Activated CD4-positive, CD25-positive, alpha-beta regulatory T cell treated with anti-CD3 and anti-CD28 coated beads, Interleukin-2, amount 50 U/mL, for 24 hours (primary cell): Measurements from ENCODE around the gene DUS1L.

Experiments
- ATAC-seq, 2 donors: fragments of 150-1000 bp; cut with Tn5 transposase; one replicate each; pipeline ENCODE4 v1.10.0; 2021; ENCODE audit warnings: mild to moderate bottlenecking in 1 of 2, moderate library complexity in 1 of 2

The DUS1L gene

DNA sequence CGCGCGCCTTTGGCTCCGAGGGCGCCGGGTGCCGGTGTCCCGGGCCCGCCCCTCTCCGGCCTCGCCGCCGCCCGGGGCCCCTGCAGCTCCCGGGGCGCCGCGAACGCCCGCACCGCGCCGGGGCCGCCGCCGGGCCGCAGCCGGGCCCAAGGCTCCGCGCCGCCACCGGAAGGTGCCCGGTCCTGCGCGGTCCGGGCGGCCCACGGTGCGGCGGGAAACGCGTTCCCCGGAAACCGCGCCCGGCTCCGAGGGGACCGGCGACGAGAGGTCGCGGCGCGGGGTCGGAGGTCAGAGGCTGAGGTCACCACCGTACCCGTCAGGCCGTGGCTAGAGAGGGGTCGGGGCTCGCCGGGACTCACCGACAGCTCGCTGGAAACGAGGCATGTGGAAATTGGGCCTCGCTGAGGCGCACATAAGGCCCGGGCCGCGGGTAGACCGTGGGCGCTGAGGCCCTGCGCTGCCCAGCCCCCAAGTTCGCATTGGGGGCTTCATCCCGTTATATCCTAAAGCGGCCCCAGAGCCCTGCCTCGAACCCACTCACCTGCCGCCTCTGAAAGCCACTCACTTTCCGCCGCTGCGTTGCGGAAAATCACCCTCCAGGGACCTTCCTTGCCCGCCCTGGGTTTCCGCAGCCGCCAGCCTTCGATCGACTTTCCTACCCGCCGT is at the start of gene DUS1L:
Gene DUS1L, minus strand, starts transcription at position 167 of the 666 bp plus-strand sequence. CDS start 745 bp downstream, outside the sequence.
- ATAC-seq: peak; percentile 85 to 88

DNA sequence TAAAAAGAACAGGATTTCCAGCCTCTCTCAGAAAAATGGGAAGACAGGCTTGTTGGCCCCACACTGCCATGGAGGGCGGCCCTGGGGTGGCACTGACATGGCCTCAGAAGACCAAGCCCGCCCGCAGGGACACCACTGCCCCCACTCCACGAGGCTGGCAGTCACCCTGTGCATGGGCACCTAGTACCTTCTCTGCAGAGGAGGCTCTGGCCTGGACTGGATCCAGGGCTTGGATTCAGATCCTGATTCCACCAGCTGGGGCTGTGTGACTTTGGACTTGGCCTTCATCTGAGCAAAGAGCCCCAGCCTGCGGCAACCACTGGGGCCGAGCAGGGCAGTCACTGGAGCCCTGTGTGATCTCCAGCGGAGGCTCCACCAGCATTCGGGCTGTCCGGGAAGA is 49.3 kb upstream of the DUS1L start:
- no peak for ATAC-seq

DNA sequence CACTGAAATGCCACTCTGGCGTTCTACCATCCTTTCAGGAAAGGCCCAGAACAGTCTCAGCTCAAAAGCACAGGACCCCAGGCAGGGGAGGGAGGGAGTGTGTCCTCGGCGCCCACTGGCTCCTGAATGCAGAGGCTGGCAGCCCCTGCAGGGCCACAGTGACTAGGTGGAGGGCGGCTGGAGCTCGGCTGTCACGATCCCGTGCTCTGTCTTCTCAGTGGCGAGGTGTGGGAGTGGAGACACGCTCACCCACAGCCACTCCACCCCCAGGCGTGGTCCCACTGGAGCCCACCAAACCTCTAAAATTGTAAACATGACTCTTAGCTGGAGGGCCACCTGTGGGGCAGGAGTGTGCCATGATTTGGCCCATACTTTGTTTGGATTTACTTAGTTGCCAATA is 48.8 kb upstream of the DUS1L start:
- ATAC-seq: no peak

DNA sequence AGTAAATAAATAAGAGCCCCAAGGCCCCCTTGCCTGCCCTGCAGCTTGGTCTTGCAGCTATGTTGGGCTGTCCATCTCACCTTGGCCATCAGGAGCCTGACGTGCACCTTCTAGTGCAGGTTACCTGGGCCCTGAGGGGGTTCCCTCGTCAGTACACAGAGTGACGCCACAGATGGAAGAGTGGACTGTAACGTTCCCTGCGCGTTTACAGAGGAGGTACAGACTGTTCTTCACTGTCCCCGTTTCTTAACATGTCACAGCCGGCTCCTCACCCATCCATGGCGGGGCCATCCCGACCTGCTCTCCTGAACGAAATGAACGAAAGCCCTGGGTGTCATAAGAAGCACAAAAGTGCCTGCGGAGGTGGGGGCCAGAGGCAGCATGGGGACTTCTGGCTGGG is 48.3 kb upstream of the DUS1L start:
- ATAC-seq: no peak

DNA sequence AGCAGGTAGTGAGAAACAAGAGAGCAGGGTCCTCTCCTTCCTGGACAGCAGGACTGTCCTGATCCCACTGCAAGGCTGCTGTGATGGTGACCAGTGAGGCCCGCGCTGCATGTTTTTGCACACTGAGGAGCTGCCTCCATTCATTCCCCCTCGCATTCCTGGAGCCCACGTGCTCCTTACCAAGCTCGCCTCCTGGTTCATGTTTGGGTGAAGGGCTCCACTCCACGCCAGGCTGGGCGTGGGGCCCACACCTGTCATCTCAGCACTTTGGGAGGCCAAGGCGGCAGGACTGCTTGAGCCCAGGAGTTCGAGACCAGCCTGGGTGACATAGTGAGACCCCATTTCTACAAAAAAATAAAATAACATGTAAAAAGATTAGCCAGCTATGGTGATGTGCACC is 47.8 kb upstream of the DUS1L start:
- no peak for ATAC-seq

DNA sequence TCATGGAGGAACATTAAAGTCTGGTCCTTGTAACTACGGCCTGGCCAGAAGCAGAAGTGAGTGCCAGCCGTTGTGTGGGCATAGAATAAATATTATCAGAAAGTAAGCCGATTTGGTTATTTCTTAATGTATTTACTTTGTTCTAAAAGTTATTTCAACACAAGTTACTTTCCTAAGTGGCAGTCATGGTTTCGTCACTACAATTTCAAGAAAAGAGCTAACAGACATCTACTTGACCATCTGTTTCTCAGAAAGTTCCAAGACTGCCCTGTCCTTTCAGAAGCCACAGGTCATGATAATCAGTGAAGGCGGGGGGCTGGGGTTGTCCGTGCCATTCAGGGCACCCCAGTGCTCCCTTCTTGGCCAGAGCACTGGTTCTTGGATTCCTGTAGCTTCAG is 47.3 kb upstream of the DUS1L start:
- no peak for ATAC-seq

DNA sequence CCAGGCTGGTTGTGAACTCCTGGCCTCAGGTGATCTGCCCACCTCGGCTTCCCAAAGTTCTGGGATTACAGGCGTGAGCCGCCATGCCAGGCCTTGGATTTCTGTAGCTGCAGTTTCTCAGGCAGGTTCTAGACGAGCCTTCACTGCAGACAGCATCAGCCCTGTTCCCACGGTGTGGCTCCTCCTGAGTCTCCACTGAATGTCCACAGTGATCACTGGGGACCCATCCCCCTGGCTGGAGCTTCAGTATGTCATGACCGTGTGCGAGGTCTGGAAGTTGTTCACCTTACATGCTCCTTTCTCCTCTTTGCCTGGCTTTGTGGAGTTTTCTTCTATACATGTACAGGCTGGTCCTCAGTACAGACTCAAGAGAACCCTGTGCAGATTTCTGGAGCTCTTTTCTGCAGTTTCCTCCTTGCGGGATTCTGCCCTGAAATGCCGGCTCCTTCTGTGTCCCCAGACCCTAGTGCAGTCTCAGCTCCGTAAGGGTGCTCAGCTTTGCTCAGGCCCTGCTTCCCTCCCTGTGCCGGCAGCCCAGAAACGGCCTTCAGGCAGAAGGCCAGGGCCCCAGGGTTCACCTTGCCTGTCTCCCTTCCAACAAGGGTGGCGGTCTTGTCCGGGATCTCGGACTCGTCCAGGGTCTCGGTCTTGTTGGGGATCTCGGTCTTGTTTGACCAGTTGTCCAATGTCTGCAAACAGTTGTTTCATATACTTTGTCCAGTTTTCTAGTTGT is 46.7 kb upstream of the DUS1L start:
- ATAC-seq: no peak

DNA sequence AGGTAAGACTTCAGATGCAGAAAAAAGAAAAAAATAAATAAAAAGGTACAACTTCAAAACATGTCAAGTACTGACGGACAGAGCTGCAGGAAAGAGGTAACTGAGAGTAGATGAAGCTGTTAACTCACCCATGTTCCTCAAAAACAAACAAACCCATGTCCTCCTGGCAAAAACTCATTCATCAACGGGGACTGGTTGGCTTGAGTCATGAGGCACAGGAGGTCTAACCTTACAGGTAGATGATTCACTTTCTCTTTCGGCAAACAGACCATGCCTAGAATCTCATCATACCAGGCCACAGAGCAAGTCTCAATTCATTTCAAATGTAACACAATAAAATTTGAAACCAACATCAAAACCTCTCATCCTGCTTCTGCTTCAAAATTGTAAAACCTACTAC is 44.7 kb upstream of the DUS1L start:
- ATAC-seq: peak; percentile 57 to 67

DNA sequence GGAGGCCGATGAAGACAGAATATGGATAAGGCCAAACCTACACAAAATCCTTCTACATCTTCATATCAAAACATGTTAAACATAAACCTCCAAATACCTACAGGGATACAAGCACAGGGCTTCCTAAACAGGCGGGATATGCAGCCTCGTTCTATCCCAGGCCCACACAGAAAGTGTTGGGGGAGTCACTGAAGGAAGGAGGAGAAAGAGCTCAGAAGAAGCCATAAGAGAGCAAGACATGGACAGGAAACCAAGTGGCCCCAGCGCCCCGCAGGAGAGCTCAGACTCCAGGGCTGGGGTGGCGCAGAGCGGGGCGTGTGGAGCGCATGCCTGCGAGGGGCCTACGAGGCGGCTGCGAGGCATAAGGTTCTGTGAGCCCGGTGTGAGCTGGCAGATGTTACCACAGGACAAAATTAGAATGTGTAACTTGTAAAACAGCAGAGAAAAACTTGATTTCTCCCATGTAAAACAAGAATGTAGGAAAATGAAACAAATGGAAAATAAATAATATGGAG is 43.4 kb upstream of the DUS1L start:
- no peak for ATAC-seq

DNA sequence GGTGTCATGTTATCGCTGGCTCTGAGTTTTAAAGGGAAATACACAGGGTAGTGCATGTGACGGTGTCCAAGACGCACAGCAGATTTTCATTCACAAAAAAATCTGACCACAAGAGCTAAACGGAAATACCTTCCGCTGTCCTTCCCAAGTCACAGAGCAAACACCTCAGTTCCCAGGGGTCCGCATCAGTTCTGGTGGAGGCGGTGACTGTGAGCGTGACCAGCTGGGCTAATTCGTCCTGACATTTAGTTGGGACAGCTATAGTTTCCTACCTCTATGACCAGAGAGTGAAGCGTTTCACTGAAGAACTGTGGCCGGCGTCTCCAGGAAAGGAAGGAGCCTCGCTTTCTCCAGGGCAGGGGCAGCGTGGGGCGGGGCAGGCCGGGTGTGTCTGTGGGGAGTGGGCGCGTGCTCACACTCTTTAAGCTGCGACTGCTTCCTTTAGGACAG is 42.9 kb upstream of the DUS1L start:
- no peak for ATAC-seq

DNA sequence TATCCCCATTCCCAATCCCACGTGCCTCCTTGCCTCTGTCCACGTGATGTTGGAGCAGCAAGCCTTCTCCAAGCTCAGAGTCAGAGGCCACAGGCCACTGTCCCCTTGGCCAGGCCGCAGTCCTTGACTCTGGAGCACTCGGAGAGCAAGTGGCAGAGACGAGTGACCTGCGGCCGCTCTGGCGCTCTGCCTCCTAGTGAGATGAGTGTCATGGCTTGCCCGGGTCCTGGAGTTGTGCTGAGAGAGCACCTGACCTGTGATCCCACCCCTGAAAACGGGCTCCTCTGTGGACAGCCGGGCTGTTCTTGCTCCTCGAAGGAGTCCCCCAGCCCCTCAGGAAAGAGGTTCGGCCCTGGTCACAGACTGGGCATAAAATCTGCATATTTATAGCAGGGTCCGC is 42.4 kb upstream of the DUS1L start:
- ATAC-seq: no peak

DNA sequence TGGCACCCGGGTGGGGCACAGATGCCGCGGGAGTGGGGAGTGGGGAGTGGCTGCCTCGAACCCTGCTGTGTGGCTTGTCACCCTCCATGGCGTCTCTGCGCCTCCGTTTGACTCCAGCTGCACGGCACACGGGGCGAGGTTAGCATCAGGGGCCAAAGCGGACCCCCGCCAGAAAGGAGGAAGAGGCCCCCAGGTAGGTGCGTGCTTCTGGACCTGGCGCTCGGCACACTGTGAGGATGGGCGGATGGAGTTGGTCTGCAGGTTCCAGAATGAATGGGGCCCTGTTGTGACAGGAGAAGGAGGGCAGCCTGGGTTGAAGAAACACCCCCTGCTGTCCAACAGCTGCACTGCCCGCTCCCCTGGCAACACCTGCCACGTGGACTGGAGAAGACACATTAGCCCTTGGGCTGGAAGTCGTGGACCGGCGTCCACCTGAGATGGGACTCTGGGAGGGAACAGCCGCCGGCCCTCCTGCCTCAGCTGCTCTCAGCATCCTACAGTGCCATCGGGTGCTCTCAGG is 41.8 kb upstream of the DUS1L start:
- ATAC-seq: no peak

DNA sequence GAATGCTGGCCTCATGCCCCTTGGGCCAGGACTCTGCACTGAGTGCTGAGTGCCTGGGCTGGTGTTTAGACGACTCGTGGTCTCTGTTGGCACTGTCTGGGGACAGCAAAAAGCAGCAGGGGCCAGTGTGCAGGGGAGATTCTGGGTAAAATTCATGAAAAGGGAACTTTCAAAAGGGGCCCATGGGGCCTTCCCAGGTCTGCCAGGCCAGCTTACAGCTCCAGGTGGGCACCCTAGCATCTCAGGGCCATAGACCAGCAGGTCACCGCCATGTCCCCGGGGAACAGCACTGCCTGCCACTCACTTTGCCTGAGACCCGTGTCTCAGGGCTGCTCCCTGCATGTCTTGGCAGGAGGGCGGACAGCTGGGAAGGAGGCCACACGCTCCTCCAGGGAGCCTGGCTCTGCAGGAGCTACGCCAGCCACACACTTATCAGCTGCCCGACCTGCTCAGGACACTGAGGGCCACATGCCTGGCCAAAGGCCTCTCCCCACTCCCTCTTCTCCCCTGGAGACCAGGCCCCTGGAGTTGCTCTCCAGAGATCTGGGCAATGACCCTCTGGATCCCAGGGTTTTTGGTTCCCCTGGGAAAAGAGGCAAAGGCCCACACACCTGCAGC is 41.2 kb upstream of the DUS1L start:
- ATAC-seq: peak in 1 of 2 donors; percentile 5

DNA sequence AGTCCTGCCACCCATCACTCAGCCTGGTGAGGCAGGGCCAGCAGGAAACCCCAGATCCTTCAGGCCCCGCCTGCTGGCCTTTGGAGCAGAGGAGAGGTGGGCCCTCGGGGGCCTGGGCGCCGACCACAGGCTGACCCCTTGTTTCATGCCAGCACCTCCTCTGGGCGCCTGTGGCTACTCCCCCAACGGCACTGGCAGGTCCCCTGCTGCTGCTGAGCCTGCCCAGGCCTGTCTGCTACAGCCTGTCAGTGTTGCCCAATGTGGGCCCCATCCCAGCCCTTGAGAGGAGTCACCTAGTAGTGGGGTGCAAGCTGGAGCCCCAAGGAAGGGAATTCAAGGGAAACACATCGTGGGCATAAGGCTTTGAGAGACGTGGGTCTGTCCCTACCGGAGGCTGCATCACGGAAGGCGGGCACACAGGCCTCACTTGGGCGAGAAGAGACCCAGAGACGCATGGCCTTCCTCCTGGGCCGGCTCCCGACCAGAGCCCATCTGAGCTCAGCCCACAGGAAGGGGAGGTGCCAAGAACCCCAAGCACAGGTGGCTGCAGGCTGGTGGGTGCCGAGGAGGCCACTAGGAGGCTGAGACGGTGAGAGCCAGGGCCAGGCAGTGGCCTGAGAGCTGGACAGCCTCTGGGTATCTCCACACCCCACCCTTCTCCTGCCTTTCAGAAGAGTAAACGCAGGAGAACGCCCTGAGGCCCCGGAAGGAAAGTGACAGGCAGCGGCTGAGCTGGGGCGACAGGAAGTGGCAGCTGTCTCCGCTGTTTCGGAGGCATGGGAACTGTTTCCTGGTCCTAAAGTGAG is 40.5 kb upstream of the DUS1L start:
- ATAC-seq: peak; percentile 86 to 94

DNA sequence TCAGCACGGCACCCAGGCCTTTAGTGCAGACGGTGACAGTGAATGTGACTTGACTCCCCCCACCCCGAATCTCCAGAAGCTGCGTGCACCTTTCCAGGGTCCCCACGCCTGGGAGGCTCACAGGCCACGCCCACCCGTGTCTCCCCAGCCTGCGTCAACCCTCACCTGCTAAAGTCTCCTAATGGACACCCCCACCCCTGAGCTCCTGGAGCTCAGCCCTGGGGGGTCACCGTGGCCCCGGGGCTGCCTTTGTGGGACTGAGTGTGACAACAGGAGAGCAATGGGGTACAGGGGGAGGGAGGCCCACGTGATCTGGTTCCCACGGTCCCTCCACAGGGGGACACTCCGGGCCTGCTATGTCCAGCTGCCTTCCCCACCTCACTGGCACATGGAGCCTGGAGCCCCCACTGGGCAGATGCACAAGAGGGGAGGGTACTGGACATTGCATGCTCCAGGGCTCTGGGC is 39.8 kb upstream of the DUS1L start:
- ATAC-seq: no peak

DNA sequence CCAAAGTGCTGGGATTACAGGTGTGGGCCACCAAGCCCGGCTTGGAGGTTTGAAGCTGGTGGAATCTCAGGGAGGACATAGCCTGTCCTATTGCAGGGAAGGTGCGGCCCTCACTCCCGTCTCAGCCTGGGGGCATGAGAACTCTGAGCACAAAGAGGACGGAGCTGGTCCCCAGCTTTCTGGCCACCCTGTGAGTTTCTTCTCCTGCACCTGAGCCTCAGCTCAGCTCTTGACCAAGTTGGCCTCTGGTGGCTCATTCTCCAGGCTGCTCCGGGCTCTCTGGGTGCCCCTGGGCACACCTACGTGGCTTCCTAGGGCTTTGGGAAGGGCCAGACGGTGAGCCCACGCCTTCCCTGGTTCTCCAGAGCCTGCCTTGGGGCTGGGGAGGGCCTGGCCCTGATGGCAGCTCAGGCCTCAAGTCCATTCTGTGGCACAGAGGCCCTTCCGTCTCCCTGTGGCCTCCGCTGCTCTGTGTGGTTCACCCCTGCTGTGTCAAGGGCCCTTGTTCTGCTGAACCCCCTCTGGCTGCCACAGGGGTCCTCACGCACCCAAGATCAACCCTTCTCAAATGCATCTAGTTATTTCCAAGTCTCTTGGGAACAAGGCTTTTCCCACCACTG is 39.3 kb upstream of the DUS1L start:
- no peak for ATAC-seq

DNA sequence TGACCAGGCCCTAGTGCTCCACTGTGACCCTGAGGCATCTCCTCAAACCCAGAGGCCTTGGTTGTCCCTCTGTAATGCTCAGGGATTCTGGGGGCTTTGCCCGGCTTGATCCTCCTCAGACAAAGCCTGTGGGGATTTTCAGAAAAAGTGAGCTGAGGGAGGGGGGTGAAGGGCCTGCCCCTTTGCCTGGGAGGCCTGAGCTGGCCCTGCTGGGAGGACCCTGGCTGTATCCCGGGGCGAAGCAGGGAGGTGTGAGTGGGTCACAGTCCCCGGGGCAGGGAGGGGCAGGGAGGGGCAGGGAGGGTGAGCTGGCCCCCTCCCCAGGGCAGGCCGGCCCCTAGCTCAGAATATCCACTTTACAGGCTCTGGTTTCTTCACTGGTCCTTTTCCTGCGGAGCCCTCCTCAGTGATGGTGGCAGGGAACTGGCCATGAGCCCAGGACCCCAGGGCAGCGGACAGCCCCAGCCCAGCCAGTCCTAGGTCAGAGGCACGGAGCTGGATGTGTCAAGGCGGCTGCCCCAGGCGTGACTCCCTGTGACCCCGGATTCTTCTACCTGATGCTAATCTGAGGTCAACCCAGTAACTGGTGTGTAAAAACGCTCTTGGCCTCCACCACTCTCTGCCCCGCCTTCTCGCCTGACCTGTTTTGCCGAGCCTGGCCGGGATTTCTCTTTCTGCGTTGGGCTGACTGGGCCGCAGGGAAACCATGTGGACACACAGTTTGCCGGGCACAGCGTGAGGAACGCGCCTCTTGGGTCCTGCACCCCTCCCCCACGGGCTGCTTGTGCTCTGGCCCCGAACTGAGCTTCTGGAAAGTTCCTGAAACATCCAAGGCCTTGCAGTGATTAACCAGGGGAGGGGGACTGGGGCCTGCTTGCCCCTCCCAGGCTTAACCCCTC is 38.2 kb upstream of the DUS1L start:
- no peak for ATAC-seq

DNA sequence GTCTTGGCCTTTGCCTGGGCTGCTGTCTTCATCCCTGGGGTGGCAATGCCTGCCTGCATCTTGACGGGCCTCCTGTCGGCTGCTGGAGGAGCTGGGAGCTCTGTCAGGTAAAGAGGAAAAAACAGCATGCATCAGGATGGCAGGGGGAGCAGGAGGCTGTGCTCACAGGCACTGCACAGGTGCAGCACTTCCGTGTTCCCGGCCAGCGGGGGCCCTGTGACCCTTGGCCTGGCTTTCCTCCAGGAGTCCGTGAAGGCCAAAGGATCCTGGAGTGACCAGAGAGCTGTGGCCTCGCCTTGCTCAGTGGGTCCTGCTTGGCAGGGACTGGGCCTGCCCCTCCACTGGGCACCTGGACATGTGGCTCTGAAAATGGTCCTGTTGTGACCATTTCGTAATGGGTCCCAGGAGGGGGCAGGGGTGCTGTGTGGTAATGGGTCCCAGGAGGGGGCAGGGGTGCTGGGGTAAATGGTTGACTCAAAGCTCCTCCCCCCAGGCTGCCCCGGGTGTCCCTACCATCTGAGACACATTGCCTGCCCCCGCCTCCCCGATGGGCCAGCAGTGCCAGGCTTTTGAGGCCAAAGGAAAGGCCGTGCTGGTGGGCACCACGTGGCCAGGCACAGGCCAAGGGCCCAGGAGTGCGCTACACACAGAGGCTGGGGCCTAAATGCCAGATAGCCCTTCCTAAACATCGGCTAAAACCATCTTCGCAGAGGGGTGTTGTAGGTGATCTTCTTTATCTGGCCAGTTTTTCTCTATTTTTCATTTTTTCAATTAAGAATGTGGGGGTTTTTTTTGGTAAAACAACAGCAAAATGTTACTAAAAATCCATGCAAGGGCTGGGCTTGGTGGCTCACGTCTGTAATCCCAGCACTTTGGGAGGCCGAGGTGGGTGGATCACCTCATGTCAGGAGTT is 36.4 kb upstream of the DUS1L start:
- ATAC-seq: no peak

DNA sequence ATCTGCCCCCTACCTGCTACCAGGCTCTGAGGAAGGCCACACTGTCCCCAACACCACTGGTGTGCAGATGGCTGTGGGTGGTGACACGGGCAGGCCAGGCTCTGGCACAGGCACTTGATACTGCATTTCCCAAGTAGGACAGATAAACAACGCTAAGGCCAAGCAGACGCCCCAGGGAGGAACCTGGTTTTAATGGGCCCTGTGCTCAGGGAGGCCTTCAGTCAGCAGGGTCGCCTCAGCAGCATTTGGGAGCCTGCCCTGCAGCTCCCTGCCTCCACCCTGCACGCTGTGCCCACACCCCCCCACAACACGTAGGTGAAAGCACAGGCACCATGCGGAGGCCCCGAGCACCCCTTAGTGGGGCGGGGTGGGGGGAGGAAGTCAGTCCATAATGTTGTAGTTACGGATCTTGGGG is 35.7 kb upstream of the DUS1L start:
- no peak for ATAC-seq
